T47D (cell line): ENCODE results near the gene BFAR.
"Not testable (repeated sequence)": the region's sequence is repeated elsewhere in the genome, so short reads cannot be mapped to it uniquely, and the experiment has no call there.

Source experiments
- DNase-seq, 2 experiments: peaks; one replicate each; pipeline versions ENCODE4 v3.0.0 to v3.0.0-alpha.2; 2011 to 2012; ENCODE audit warnings: low read depth in 1 of 2, low spot score in 1 of 2
- JUND ChIP-seq: IDR thresholded peaks from 2 replicates; pipeline ENCODE4 v1.6.1; 2012; ENCODE audit warnings: low read depth
- in situ Hi-C: cut with HindIII; loops from 2 replicates; pipeline ENCODE4 v1.10.0; 2016; ENCODE audit warnings: low sequenced_read_pairs, low pct_unique_long_range_greater_than_20kb

Gene BFAR

GRCh38 chr16:14681115-14681514 lies 48.4 kb downstream of the BFAR start:
- in situ Hi-C loops, result no loop called here
- TF ChIP-seq JUND, result no peak
- no peak for DNase-seq

GRCh38 chr16:14682121-14682520 lies 49.4 kb downstream of the BFAR start:
- TF ChIP-seq JUND, result no peak
- in situ Hi-C loops, result no loop called here
- no peak for DNase-seq

- in situ Hi-C loops, DNase-seq: not testable (repeated sequence)
These were observed 53.4 kb downstream of the BFAR start for GRCh38 chr16:14685870-14686793.

- in situ Hi-C loops, DNase-seq: not testable (repeated sequence)
These were observed 61.4 kb downstream of the BFAR start, which contains the start of gene PLA2G10 for GRCh38 chr16:14694129-14694528. Gene PLA2G10, minus strand, starts transcription at chr16:14694308. Its CDS starts 79 bp downstream, at chr16:14694229.

- in situ Hi-C loops, DNase-seq: not testable (repeated sequence)
These were observed 69.1 kb downstream of the BFAR start for GRCh38 chr16:14701859-14702258.

GRCh38 chr16:14702672-14703071 lies 69.9 kb downstream of the BFAR start:
- in situ Hi-C loops, DNase-seq: not testable (repeated sequence)

GRCh38 chr16:14703156-14704011 lies 70.6 kb downstream of the BFAR start, which contains the start of gene NPIPA3:
Gene NPIPA3, plus strand, starts transcription at chr16:14703411. Its CDS starts 5,533 bp downstream, at chr16:14708944.
- in situ Hi-C loops, result not testable (repeated sequence)

More at GRCh38 chr16:14703156-14704011, 70.6 kb downstream of the BFAR start, which contains the start of gene NPIPA3:
- not testable (repeated sequence) for DNase-seq
